Activated CD8-positive, alpha-beta memory T cell treated with anti-CD3 and anti-CD28 coated beads for 48 hours (primary cell): ENCODE results near the gene LATS2.

Source experiments
- DNase-seq, 3 experiments: peaks; one replicate each; pipeline ENCODE4 v3.0.0-alpha.2; 2020; ENCODE audit warnings: low read depth in 2 of 3, low spot score in 2 of 3

LATS2 gene

DNA sequence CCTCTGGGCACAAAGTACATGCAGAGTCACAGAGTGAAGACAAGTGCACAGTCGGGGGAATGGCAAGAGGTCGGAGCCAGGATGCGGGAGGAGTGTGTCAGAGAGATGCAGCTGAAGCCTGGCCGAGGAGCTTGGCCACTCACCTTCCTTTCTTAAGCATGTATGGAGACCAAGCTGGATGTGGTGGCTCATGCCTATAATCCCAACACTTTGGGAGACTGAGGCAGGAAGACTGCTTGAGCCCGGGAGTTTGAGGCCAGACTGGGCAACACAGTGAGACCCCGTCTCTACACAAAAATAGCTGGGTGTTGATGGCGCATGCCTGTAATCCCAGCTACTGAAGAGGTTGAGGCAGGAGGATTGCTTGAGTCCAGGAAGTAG is 67.0 kb downstream of the LATS2 start:
- DNase-seq, result no peak

DNA sequence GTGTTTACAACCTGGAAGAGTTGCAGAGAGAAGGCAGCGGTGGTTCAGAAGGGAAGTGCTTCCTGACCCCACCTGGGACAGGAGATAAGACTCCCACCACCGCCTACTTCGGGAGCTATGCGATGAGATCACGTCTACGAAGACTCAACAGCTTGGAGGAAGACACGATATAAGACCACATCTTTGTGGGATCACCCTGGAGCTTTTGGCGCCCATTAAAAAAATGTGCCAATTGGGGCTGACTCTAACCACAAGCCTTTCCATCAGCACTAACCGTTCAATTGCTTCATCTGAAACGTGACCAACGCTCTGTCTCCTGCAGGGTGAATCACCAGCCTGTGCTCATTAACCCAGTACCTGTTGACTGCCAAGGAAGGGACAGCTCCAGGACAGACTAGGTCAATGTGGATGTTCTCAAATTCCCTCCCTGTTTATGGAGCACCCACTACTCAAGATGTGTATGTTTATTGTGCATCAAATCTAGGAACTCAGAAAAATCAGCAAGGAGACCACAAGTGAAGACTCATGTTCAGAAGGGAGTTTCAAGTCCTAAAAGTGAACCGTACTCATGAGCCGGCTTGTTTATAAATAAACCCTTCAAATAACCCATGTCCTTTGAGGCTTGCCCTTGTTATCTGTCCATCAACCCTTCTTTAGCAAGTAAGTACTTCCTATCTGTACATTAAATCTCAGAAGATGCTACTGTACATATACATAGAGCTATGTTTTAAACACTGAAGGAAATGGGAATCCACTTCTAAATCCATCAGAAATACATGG is 67.5 kb downstream of the LATS2 start:
- no peak for DNase-seq

DNA sequence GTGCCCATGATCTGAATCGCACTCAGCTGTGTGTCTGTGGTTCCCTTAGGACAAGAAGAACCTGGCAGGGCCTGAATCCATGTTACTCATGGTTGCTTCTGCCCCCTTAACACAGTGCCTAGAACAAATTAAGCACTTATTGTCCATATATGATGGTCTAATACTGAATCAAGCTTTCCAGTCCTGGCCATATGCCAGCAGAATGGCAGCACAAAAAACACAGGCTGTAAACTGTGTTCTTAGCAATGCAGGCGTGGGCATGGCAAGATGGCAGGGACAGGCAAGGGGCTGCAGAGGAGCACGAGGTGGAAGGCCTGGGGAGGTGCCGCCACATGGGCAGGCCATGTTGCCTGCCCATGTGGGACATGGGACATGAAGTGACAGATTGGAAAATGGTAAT is 68.2 kb downstream of the LATS2 start:
- no peak for DNase-seq

DNA sequence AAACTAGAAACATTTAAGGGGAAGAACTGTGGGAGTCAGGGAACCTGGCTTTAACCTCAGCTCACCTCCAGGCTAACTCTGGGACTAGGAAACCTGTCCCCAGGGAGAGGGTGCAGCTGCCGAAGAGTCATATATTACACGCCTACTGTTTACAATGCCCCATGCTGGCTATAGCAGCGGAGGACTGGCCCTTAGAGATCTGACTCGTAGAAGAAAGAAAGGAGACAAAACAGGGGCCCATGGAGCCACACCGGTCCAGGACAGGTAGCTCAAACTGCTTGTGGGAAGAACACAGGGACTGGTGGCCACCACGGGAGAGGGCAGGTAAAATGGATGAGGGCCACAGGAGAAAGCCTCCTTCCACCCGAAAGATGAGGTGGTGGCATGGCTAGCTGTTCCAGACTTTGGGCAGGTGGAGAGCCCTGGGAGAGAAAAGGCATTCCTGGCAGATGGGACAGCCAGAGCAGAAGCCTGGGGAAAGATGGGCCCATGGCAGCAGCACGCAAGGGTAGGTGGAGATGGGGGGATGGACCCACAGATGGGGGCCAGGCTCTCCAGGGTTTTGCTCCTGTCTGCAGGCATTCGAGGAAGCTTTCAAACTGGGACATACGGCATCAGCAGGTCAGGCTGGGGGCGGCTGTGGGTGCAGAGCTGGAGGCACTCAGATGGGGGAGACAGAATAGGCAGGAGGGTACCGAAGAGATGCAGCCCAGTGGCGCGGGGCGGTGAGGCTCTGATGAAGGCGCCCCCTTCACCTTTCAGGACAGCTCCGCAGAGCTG is 69.5 kb downstream of the LATS2 start:
- DNase-seq, result no peak

DNA sequence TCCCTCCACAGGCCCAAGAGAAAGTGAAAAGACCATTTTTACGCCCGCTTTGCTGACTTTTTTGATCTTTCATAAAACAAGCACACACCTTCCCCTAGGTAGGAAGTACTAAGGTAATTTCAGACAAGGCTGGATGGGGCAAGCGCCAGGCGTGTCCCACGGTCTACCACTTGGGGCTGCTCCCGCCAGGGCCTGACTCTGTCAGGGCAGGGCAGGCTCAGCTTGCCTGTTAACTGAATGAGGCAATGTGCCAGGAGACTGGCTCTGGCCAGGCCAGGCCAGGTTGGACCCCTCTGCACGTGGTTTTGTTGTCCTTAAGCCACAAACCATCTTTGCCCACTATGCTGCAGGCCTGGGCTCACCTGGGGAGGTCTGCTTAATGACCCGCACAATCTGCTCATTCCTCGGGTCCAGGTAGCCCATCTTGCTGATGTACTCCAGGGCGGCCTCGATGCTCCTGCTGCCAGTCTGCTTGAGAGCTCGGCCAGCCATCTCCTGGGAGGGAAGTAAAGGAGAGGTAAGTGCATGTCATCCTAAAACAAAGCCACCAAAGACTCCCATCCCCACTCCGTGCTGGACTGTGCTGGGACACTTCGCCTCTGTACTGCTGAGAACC is 70.4 kb downstream of the LATS2 start:
- DNase-seq, result no peak

DNA sequence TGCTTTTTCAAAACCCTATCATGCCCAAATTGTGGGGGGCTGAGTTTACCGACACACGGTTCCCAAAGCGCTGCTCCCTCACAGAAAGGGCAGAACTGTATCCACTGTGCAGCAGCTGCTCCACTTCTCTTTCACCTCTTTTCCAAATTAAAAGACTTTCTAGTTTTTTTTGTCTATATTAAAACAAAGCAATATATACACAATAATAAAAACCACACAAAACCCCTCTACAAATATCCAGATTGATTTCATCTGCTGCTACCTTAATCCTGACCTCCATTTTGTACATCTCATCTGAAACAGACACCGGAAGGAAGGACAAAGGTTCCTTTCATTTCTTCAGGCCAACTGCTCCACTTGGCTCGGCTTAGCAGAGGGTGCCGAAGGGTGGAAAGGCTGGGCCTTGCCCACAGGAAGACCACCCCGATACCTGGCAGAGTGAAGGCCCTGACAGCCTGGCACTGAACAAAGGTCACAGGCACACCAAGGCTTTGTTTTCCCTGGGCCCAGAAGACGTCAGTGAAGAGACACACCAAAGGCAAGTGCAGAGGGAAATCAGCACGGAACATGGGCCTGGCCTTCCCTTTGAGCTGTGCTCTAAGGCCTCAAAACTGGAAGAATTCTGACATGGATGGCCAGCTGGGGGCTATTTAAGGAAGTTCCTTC is 71.6 kb downstream of the LATS2 start:
- no peak for DNase-seq

DNA sequence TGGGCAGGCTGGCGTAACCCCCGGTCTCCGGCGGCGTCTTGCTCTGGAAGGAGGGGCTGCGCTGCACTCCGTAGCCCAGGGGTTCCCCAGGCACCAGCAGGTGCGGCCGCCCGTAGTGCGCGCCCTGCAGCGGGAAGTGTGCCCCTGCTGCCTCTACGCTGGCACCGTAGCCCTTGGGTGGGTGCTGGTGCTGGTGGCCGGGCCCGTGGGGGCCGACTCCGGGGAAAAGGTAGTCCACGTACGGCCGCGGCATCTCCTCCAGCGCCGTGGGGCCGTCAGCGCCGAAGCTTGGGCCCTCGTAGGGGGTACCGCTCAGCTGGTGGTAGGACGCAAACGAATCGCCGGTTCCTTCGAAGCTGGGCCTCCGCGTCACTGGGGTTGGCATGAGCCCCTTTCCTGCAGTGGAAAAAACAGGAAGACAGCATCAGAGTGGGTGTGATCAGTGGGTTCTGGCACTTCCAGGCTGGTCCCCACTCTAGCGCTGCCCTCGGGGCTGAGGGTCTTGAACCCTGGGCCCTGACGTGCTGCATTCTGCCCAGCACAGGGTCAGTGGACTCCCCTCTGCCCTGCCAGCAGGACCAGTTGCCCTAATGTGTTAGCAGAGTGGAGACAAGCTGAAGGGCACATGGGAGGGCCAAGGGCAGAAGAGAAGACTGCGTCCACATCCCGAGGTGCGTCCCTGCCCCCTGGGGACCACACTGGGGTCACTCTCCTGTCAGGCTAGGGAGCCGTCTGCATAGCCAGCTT is 72.3 kb downstream of the LATS2 start:
- DNase-seq, result no peak

DNA sequence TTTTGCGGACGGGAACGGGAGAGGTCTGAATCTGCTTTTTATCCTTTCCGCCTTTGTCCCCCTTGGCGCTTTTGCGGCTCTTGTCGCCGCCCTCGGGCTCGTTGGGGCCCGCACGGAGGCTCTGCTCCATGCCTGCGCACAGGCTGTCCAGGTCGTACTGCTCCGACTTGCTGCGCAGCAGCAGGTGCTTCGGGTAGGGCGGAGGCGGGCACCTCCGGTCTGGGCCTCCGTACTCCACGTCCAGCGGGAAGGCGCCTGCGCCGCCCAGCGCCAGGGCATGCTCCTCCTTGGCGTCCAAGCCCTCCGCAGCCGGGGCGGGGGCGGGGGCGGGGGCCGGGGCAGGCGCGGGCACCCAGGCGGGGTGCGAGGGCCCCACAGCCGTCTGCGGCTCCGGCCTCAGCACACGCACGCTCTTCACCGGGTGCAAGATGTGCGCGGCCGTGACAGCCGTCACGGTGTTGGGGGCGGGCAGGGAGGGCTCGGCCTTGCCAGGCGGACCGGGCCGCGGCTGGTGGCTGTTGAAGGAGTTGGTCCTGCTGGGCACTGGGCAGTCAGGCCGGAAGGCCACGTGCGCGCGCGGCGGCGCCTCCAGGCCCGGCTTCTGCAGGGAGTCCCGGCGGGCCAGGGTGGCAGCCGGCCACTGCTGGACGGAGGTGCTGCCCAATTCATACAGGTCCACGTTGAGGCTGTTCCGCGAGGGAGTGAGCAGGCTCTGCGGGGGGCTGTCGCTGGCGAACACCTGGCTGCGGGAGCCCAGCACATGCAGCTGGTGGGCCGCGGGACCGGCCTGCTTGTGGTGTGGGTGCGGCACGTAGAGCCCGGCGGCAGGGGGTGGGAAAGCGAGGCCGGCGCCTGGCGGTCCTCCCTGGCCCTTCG is 73.1 kb downstream of the LATS2 start:
- DNase-seq, result no peak

DNA sequence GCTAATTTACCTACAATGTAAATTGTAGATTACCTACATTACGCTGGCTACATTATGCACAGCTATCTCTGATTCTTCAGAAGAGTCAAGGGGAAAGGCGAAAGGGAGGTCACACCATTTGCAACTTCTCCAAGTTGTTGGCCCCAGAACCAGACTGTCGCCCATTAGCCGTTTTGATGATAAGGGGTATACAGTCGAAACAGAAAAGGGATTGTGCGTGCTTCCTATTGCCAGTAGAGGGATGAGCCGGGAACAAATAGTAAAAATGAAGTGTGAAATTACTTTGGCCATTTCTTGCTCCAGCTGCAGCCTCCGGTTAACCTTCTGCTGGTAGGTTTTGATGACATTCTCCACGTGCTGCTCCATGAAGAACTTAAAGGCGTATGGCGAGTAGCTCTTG is 73.8 kb downstream of the LATS2 start:
- DNase-seq, result no peak

DNA sequence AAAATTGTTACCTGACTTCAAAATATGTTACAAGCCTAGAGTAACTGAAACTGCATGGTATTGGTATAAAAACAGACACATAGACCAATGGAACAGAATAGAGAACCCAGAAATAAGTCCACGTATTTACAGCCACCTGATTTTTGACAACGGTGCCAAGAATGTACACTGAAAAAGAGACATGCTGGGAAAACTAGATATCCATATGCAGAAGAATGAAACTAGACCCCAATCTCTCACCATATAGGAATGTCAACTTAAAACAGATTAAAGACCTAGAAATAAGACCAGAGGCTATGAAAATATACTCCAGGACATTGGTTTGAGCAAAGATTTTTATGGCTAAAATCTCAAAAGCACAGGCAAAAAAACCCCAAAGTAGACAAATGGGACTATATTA is 76.5 kb downstream of the LATS2 start:
- no peak for DNase-seq

DNA sequence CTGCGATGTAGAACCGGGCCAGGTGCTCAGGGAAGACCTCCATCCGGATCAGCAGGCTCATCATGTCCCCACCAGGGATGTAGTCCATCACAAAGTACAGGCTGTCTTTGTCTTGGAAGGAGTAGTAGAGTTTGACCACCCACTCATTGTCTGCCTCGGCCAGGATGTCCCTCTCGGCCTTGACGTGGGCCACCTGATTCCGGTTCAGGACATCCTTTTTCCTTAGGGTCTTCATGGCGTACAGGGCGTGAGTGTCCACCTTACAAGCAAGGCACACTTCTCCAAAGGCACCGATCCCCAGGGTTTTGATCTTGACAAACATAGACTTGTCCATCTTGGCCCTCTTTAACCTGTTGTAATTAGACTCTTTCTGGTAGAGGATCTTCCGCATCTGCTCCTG is 78.0 kb downstream of the LATS2 start:
- no peak for DNase-seq

DNA sequence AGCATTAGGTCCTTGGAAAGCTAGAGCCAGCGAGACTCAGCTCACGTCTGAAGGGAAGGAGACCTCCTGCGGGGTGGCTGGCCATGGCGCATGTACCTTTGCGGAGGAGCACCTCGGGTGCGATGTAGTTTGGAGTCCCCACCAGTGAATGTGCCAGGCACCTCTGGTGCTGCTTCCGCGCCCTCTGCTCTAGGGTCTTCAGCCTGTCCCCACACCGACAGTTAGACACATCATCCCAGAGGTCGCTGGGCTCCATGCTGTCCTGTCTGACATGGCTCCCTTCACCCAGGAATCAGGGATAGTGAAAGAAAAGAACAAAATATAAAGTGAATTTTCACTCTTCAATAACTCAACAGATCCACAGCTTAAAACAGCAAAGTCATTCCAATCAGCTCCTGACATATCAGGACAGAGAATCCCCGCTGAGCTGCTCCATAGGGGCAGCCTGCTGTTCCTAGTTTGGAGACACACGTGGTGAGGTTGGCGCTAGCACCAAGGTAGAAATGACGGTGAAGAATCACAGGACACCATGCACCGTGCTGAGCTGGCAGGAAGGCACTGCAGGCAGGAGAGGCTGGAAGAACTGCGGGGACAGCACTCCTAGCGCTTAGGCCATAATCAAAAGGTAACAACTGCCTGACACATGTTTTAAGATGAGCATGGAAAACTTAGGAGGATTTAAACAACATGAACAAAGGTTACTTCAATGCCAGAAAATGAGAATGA is 79.9 kb downstream of the LATS2 start:
- DNase-seq, result no peak

DNA sequence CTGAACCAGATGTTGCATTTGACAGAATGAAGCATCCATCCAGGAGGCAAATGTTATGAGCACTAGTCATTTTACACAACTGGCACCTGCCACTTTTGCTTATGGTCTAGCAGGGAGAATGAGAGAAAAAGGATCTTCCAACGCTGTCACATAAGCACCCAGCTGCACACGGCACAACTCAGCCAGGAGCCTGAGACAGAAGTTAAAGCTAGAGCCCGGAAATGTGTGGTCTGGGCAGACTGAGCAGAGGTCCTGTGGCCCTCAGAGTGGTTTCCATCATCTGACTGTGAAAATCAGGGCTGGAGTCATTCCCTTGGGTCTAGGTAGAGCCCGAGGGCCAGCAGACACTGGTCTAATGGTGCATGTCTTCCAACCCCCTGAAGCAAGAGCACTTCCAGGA is 80.5 kb downstream of the LATS2 start:
- DNase-seq, result no peak

DNA sequence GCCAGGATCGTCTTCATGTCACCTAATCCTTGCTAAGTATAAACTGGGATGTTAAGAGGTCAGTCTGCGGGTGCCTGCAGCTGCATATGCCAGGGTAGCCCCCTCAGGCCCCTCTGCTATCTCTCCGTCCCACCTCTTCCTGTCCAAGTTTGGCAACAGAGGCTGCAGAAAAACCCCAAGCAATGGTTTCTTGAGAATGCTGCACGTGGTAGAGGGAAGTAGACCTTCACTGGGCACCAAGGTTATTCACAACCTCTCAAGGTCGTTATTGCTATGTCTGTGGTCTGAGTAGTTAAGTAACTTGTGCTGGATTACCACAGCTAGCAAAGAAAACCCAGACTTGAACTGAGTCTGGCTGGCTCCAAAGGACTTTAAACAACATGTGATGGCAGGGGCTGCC is 81.0 kb downstream of the LATS2 start:
- no peak for DNase-seq

DNA sequence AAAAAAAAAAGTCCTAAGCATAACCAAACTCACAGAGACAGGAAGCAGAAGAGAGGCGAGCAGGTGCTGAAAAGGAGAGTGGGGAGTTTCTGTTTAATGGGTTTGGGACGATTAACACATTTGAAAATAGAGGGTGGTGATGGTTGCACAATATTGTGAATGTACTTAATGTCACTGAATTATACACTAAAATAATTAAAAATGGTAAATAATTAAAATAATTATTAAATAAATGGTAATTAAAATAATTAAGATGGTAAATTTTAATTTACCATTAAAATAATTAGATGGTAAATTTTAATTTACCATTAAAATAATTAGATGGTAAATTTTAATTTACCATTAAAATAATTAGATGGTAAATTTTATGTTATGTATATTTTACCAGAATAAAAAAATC is 84.0 kb downstream of the LATS2 start:
- no peak for DNase-seq

DNA sequence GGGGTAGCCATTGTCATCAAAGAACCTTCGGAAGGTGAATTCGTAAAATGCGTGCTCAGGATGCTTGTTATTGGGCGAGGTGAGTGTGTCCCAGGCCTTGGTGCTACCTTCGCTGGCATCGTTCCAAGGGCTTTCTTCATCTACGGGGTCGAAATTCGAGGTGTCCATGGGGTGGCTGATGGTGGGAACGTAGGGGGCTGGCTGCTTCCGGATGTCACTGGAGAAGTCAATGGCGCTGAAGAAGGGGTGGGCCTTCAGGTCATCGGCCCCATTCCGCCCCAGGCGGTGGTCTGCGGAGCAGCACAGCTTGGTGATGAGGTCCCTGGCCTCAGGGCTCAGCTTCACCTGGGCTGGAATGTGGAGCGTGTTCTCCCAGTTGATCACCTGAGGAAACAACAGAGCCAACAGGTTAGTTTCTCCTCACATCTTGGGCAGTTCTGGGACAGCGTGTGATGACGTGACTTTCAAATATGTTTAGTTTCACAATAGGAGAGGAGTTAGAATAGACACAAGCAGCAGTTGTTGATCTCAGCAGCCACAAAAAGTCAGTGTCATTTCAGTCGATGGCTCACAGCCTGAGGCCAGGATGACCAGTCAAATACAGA is 86.3 kb downstream of the LATS2 start:
- DNase-seq, result no peak

DNA sequence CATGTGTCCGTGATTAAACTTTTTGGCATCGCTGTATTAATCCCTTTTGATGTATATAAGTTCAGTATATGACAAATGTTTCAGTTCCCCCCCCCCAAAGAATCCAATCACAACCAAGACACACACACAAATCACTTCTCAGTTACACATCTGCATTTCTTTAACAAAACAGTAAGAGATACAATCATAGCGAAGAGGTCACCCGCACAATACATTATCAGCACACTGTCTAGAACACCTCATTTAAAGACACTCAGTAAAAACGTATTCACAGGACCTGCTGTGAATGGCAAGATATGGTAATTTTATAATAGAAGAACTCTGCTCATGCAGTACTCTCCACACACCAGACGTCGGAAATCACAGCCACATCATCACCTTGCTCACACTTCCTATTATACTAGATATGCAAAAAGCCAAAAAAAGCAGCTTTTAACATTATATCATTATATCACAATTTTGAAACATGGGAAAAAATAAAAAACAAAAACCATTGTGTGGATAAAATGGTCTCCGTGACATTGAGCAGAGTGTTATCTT is 87.4 kb downstream of the LATS2 start:
- DNase-seq, result no peak

DNA sequence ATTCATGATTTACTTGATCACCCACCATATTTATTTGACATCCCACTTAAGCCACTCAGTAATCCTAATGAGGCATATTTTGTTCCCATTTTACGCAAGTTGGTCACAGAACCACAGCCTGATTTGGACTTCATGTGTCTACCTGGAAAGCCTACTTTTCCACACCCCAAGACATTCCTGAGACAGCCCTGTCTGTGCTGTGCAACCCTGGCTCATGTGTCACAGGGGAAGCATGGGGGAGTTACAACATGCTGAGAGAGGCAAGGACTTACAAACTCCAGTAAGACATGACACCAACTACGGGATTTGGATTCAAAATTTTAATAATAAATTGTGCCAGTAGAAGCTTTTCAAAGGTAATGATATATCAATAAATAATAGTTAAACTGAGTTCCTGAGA is 88.7 kb downstream of the LATS2 start:
- DNase-seq, result no peak

DNA sequence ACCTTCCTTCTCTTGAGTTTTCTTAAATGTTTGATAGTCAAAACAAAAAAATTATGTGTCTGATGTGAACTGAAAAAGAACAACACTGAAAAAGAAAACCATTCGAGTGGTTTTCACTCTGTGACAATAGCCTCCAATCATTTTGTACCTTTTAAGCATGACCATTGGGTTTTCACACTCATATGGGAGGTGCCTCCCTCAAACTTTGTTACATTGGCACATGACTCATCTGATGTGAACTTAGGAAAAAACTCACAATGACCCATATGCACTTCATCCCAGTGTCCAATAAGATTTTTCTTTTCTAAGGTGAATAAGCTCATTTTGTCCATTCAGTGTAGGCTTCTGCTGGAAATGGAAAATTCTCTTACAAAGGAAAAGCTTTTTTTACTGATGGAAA is 92.2 kb downstream of the LATS2 start:
- no peak for DNase-seq
